Central memory CD8-positive, alpha-beta T cell (primary cell): Measurements from ENCODE around the gene CD9.

ENCODE experiments used
- ATAC-seq: fragments of 150-1000 bp; cut with Tn5 transposase; replicated peaks from 2 replicates; pipeline ENCODE4 v1.10.0; 2022; ENCODE audit warnings: mild to moderate bottlenecking, moderate FRiP score, moderate number of reproducible peaks; ENCODE audit not compliant: poor library complexity, severe bottlenecking; ENCODE audit errors: extremely low read depth
- DNase-seq, 2 donors: peaks; one replicate each; pipeline ENCODE4 v3.0.0; 2021; ENCODE audit warnings: low spot score in 2 of 2
- H3K27ac Mint-ChIP-seq: one replicate; pipeline ENCODE4 v1.8.0; 2022; ENCODE audit warnings: low read depth, mild to moderate bottlenecking, moderate library complexity, mixed read lengths
- H3K27me3 Mint-ChIP-seq: one replicate; pipeline ENCODE4 v1.8.0; 2022; ENCODE audit warnings: mixed read lengths
- H3K36me3 Mint-ChIP-seq: one replicate; pipeline ENCODE4 v1.8.0; 2022; ENCODE audit warnings: mild to moderate bottlenecking, moderate library complexity, mixed read lengths; ENCODE audit not compliant: insufficient read depth
- H3K4me1 Mint-ChIP-seq: one replicate; pipeline ENCODE4 v1.8.0; 2022; ENCODE audit warnings: mixed read lengths
- H3K4me3 Mint-ChIP-seq: one replicate; pipeline ENCODE4 v1.8.0; 2022; ENCODE audit warnings: mild to moderate bottlenecking, moderate library complexity, mixed read lengths
- H3K9me3 Mint-ChIP-seq: one replicate; pipeline ENCODE4 v1.8.0; 2022; ENCODE audit warnings: mixed read lengths

The CD9 gene

DNA sequence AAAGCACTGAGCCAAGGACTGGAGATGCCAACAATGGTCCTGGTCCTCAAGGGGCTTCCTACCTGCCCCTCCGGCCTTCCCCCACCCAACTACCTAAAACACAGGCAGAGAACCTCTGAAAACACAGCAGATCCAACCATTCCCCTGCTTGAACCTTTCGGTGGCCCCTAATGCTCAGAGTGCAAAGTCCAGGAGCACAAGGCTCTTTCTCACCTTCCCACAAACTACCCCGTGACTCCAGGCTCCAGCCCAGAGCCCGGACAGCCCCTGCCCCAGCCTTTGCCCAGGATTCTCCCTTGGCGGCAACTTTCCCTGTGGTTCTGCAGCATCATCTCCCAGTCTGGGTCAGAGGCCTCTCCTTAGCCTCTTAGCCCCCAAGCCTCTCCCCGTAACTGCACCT is 1.6 kb upstream of the CD9 start:
- Mint-ChIP-seq H3K36me3 (no peaks in the 10 kb centered on the region), H3K4me1 (no peaks in the 10 kb centered on the region), H3K27ac (no peak overlapping the region), H3K9me3 (no peaks in the 10 kb centered on the region), H3K27me3 (peaks cover 55% of the 10 kb centered on the region), H3K4me3 (no peak overlapping the region)
- ATAC-seq (no peak), DNase-seq (no peak)

DNA sequence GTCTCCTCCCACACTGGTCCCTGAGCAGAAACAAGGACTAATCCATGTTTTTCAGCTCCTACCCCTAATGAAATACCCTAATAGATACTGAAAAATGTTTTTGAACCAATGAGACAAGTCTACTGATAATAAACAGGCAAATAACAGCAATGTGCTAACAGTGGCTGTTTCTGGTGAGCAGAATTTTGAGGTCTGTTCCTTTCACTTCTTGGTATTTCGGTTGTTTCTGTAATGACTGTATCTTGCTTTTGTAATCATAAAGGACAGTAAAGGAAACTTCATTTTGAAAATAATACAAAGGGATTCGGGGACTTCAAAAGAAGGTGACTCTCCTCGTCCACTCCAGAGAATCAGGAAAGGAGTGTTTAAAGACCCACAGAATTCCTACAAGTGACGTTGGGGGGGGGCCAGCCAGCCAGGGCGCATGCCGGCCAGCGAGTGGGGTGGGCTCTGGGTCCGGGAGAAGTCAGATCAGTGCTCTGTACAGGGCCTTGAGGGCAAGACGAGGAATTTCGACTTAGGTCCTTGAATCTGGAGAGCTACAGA is 1.1 kb upstream of the CD9 start:
- Mint-ChIP-seq H3K4me1 (no peaks in the 10 kb centered on the region), H3K36me3 (no peaks in the 10 kb centered on the region), H3K4me3 (no peak overlapping the region), H3K9me3 (no peaks in the 10 kb centered on the region), H3K27ac (no peak overlapping the region), H3K27me3 (peaks cover 55% of the 10 kb centered on the region)
- ATAC-seq = no peak
- DNase-seq = no peak

DNA sequence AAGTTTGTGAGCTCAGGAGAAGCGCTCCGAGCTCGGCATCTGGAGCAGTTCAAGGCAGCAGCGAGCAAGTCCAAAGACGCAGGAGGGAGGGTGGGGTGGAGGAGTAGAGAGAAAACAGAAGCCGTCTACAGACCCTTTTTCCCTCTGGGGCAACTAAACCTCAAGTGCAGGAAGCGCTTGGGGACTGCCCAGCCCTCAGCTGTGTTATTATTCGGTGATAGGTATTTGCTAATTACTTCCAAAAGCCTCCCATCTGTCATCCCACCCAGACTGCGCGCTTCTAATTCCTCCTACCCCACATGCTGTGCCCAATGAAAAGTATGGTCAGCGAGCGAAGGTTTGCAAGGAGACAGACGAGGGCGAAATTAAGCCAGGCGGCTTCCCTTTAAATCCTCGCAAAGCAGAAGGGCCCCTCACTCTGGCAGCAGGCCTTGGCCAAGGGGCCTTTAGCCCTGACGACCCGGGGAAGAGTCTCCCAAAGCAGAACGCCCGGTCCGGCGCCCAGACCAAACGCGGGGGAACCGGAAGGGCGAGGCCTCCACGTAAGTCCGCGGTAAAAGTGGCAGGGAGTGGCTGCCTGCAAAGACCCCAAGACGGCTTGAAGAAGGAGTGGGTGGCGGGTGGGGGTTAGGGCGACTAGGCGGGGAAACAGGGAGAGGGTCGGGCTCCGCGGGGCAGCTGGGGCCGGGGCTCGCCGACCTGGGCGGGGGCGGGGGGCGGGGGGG is 507 bp upstream of the CD9 start:
- H3K27me3 Mint-ChIP-seq = peaks cover 56% of the 10 kb centered on the region
- H3K4me3 Mint-ChIP-seq = peak overlapping the region; percentile 27

DNA sequence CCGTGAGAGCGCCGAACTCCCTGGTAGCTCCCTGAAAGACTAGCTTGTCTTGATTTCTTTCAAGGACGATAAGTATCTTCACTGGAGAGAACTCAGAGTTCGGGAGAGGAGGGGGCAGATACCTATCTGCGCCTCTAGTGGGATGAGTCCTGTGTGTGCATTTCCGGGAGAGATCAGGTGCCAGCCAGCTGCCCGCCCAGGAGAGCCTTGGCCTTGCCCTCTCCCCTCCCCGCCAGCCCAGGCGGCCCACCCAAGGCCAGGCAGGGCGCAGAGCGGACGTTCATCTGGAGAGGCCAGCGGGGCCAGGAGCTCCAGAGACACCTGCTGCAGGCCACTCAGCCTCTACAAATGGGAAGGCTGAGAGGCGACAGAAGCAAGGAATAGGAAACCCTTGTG is 1.0 kb downstream of the CD9 start:
- Mint-ChIP-seq H3K9me3 (no peaks in the 10 kb centered on the region), H3K27me3 (peaks cover 61% of the 10 kb centered on the region), H3K27ac (no peak overlapping the region), H3K4me1 (peaks cover 8% of the 10 kb centered on the region), H3K4me3 (peak overlapping the region; percentile 27), H3K36me3 (peaks cover 2% of the 10 kb centered on the region)
- ATAC-seq = no peak
- DNase-seq = no peak

More for the DNA sequence above, 507 bp upstream of the CD9 start:
- H3K9me3 Mint-ChIP-seq = no peaks in the 10 kb centered on the region
- no peaks in the 10 kb centered on the region for H3K4me1 Mint-ChIP-seq
- H3K27ac Mint-ChIP-seq = no peak overlapping the region
- ATAC-seq (peak; percentile 13), DNase-seq (no peak)
- H3K36me3 Mint-ChIP-seq = no peaks in the 10 kb centered on the region

DNA sequence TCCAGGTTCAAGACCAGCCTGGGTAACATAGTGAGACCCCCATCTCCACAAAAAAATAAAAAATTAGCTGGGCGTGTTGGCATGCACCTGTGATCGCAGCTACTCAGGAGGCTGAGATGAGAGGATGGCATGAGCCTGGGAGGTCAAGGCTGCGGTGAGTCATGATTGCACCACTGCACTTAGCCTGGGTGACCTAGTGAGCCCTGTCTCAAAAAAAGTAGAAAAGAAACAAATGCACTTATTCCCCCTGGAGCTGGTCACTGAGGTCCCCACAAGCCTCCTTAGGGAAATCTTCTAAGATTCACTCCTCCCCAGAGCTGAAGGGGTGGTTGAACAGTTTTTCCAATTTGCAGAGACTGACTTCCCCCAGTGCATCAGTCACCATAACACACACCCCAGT is 1.6 kb downstream of the CD9 start:
- no peaks in the 10 kb centered on the region for H3K9me3 Mint-ChIP-seq
- H3K27ac Mint-ChIP-seq = no peak overlapping the region
- H3K36me3 Mint-ChIP-seq = peaks cover 2% of the 10 kb centered on the region
- H3K4me3 Mint-ChIP-seq = no peak overlapping the region
- H3K4me1 Mint-ChIP-seq = peaks cover 8% of the 10 kb centered on the region
- ATAC-seq = no peak
- peaks cover 61% of the 10 kb centered on the region for H3K27me3 Mint-ChIP-seq
- no peak for DNase-seq

DNA sequence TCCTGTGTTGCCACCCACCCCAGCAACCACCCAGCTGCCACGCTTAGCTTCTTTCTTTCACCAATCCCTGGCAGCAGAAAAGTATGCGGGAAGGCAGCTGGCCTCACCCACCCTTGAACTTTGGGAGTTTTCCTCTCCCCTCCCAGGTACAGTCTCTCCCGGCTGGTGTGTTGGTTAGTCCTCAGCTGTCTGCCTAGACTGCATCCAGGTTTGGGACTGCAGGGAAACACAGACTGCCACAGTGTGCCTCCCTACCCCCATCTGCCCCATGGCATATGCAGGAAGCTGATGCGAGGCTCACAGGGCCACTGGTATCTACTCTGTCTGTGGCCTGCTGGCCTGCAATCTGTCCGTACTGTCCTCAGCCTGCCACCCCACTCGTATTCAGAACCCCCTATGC is 2.1 kb downstream of the CD9 start:
- H3K27me3 Mint-ChIP-seq = peaks cover 61% of the 10 kb centered on the region
- H3K27ac Mint-ChIP-seq = no peak overlapping the region
- H3K4me1 Mint-ChIP-seq = peaks cover 8% of the 10 kb centered on the region
- H3K36me3 Mint-ChIP-seq = peaks cover 2% of the 10 kb centered on the region
- no peaks in the 10 kb centered on the region for H3K9me3 Mint-ChIP-seq
- no peak for ATAC-seq
- DNase-seq = no peak
- no peak overlapping the region for H3K4me3 Mint-ChIP-seq

DNA sequence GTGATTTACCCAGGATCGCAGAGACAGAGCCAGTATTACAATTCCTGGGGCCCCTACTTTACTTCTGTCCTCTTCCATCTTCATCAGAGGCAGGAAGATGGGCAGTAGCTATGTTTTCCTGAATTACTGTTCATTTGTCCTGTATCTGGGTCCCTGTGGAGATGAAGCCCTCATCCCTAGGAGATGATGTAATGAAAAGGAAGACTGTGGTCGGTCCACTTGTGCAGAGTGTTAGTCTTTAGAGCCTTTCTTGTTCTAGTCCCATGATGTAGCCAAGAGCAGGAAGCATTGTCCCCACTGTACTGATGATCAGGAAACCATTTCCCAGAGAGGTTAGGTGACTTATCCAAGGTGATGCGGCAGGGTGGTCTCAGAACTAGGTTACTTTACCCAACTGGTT is 2.6 kb downstream of the CD9 start:
- DNase-seq (no peak), ATAC-seq (no peak)
- Mint-ChIP-seq H3K36me3 (peaks cover 2% of the 10 kb centered on the region), H3K4me3 (no peak overlapping the region), H3K9me3 (no peaks in the 10 kb centered on the region), H3K27ac (no peak overlapping the region), H3K4me1 (peaks cover 8% of the 10 kb centered on the region), H3K27me3 (peaks cover 57% of the 10 kb centered on the region)

DNA sequence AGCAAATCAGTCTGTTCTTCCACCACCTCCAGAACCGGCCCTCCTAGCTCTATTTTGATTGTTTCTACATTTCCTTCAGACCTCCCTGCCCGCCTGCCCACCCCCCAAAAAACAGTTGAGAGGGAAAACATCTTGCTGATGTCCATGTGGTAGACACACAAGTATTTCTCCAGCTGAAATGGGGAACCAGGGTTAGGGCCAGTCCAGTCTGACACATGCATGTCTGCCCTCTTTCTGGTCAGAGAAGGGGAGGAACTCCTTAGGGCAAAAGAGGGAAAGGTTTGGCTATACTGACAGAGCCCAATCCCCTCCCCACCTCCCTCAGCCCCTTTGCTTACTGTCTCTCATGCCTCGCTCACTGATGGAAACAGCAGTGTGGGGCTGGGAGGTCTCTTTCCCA is 3.4 kb downstream of the CD9 start:
- Mint-ChIP-seq H3K4me1 (peaks cover 8% of the 10 kb centered on the region), H3K36me3 (peaks cover 2% of the 10 kb centered on the region), H3K9me3 (no peaks in the 10 kb centered on the region), H3K27me3 (peaks cover 50% of the 10 kb centered on the region), H3K4me3 (no peak overlapping the region), H3K27ac (no peak overlapping the region)
- ATAC-seq (no peak), DNase-seq (no peak)

DNA sequence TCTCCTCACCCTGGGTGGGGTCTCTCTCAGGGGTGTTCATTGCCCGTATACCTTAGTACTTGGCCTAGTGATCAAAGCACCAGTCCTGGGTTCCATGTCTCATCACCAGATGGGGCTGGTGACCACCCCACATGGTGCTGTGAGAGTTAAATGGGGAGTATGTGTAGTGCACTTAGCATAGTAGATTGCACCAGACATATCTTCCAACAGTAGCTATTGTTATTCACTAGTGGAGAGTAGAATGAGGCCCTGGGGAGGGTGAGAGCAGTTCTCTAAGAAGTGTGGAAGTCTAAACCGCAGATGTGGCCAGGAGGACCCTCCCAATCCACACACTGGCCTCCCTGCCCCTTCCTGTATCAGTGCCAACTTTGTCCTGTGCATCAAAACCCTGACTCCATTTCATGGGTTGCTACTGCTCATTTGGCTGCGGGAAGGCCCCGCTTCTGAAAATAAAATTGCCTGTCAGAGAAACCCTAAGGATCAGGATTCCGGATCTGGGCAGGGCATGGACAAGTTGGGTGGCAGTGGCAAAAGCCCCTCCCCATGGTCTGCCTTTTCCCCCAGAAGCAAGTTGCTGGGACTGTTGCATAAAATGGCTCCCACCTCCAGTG is 4.4 kb downstream of the CD9 start:
- H3K4me1 Mint-ChIP-seq = peaks cover 8% of the 10 kb centered on the region
- peaks cover 41% of the 10 kb centered on the region for H3K27me3 Mint-ChIP-seq
- H3K4me3 Mint-ChIP-seq = no peak overlapping the region
- peaks cover 2% of the 10 kb centered on the region for H3K36me3 Mint-ChIP-seq
- no peak overlapping the region for H3K27ac Mint-ChIP-seq
- ATAC-seq = no peak
- no peaks in the 10 kb centered on the region for H3K9me3 Mint-ChIP-seq
- DNase-seq = no peak

DNA sequence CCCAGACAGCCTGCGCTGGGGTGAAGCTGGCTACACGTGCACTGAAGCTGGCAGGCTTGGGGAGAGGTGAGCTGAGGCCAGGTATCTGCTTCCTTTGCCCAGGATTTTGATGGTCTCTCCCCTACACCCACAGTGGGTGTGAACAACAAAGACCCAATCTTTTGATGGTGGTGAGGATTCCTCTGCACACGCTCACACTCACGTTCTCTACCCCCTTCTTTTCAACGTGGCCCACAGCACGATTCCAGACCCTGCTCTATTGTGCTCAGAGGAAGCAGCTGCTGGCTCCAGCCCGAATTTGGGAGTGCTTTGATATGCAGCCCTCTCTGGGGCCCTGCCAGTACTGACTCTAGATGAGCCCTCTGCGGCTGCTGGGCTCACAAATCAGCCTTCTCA is 4.9 kb downstream of the CD9 start:
- H3K4me1 Mint-ChIP-seq = peaks cover 8% of the 10 kb centered on the region
- H3K36me3 Mint-ChIP-seq = peaks cover 2% of the 10 kb centered on the region
- ATAC-seq (no peak), DNase-seq (no peak)
- no peaks in the 10 kb centered on the region for H3K9me3 Mint-ChIP-seq
- H3K4me3 Mint-ChIP-seq = no peak overlapping the region
- H3K27me3 Mint-ChIP-seq = peaks cover 41% of the 10 kb centered on the region
- H3K27ac Mint-ChIP-seq = no peak overlapping the region

DNA sequence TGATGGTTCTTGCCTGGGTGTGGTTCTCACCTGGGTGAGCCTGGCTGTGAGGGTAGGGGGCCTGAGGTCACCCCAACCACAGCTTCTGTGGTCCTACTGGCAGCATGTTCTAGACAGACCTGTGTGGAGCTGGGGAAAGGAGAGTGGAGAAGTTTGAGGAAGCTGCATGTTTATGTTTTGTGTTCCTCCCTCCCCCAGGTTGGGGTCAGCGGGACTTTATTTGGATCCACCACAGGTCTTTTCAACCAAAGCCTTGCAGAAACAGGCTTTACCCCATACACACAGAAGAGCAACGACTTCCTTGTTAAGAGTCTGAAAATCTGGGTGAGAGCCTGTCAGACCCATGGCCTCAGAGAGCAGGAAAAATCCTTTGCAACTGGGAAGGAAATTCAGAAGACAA is 5.6 kb downstream of the CD9 start:
- Mint-ChIP-seq H3K27ac (no peak overlapping the region), H3K27me3 (peaks cover 40% of the 10 kb centered on the region), H3K4me3 (no peak overlapping the region), H3K9me3 (no peaks in the 10 kb centered on the region), H3K36me3 (peaks cover 2% of the 10 kb centered on the region), H3K4me1 (peaks cover 8% of the 10 kb centered on the region)
- ATAC-seq (no peak), DNase-seq (no peak)

DNA sequence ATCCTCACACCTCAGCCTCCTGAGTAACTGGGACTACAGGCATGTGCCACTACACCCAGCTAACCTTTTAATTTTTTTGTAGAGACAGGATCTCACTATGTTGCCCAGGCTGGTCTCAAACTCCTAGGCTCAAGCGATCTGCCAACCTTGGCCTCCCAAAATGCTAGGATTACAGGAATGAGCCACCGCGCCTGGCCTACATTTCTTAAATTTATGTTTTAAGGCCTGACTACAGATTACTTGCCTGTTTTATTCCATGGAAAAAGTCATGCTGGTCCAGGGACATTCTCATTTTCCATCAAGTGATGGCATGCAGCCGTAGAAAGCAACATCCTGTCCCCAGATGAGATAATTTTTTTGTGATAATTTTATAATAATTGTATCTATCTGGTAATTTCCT is 6.1 kb downstream of the CD9 start:
- no peak overlapping the region for H3K4me3 Mint-ChIP-seq
- H3K4me1 Mint-ChIP-seq = peaks cover 8% of the 10 kb centered on the region
- H3K27me3 Mint-ChIP-seq = peaks cover 35% of the 10 kb centered on the region
- ATAC-seq (no peak), DNase-seq (no peak)
- H3K9me3 Mint-ChIP-seq = no peaks in the 10 kb centered on the region
- H3K27ac Mint-ChIP-seq = no peak overlapping the region
- peaks cover 2% of the 10 kb centered on the region for H3K36me3 Mint-ChIP-seq

DNA sequence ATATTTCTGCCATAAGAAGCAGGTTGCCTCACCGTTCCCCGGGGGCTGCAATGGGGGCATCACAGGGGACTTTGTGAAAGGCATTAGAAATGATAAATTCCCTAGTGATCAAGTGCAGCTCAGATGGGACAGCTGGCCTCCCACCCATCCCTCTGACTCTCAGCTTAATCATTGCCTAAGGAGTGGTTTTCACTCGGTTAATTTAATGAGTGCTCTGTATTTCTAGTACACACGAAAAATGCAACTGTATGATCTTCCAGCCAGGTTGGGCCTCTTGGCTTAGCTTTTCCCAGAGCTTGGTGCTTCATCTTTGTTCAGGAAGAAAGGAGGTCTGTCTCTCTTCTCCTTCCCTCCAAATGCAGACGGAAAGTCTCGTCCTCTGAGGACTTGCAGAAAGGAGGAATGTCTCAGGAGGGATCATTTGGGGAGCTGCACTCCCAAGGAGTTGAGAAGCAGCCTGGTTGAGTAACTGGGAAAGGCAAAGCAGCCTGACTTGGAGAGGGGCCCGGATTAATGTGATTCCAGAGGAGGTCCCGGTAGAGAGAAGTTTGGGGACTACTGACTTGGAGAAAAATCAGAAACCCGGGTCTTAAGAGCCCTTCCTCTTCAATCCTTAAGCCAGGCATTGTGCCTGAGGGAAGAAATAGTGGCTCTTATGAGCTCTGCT is 7.2 kb downstream of the CD9 start:
- Mint-ChIP-seq H3K4me3 (no peak overlapping the region), H3K27me3 (peaks cover 24% of the 10 kb centered on the region), H3K4me1 (peaks cover 8% of the 10 kb centered on the region), H3K27ac (no peak overlapping the region), H3K9me3 (no peaks in the 10 kb centered on the region), H3K36me3 (peaks cover 2% of the 10 kb centered on the region)
- ATAC-seq = no peak
- DNase-seq = no peak
